Amniotic stem cell (primary cell): Measurements from ENCODE around the gene KIN.
"Not testable (repeated sequence)": the region's sequence is repeated elsewhere in the genome, so short reads cannot be mapped to it uniquely, and the experiment has no call there.

ENCODE experiments used
- DNase-seq: peaks from one replicate; lab custom pipeline; 2025; lab: John Stamatoyannopoulos, UW

KIN gene

GRCh38 chr10:7734821-7735220, 53.0 kb downstream of the KIN start:
- DNase-seq: no peak

GRCh38 chr10:7722927-7723529, 64.8 kb downstream of the KIN start:
- no peak for DNase-seq

GRCh38 chr10:7720478-7720877, 67.3 kb downstream of the KIN start:
- no peak for DNase-seq

- DNase-seq: no peak
These were observed 69.1 kb downstream of the KIN start for GRCh38 chr10:7718685-7719084.

GRCh38 chr10:7717767-7718166, 70.0 kb downstream of the KIN start:
- no peak for DNase-seq

GRCh38 chr10:7715515-7715914, 72.3 kb downstream of the KIN start:
- DNase-seq: no peak

GRCh38 chr10:7711075-7711474, 76.7 kb downstream of the KIN start:
- not testable (repeated sequence) for DNase-seq

- no peak for DNase-seq
These were observed 77.3 kb downstream of the KIN start for GRCh38 chr10:7710446-7710845.

- DNase-seq: no peak
These were observed 79.0 kb downstream of the KIN start for GRCh38 chr10:7708832-7709231.

- DNase-seq: no peak
These were observed 79.8 kb downstream of the KIN start for GRCh38 chr10:7707858-7708622.

GRCh38 chr10:7707102-7707501, 80.7 kb downstream of the KIN start:
- DNase-seq: no peak

DNA sequence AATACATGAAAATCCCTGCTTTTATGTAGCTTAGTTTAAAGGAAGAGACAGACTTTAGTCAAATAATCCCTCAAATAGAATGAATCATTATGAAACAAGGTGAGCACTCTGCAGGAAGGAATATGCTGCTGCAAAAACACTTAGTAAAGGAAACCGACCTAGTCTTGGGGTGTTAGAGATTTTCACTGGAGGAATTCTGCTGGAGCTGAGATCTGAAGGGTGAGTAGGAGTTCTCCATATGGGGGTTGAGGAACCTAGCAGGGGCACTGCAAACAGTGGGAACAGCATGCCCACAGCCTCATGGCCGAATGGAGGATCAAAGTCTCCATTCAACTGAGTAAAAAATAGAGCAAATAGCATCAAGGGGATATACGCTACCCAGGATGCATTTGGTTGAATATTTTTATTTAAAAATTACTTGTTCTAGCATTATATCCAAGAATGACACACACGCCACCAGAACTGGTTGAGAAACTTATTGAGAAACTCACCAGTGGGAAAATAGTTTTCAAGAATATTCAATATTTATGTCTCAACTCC, 81.2 kb downstream of the KIN start:
- DNase-seq: no peak

- DNase-seq: no peak
These were observed 82.5 kb downstream of the KIN start for GRCh38 chr10:7705341-7705740.

GRCh38 chr10:7704071-7705016, 83.4 kb downstream of the KIN start:
- DNase-seq: no peak

- no peak for DNase-seq
These were observed 84.7 kb downstream of the KIN start, which contains the start of gene ITIH2 for GRCh38 chr10:7703140-7703539. TSS of gene ITIH2 (plus strand) at chr10:7703316. CDS start at chr10:7703435, 119 bp downstream.

DNA sequence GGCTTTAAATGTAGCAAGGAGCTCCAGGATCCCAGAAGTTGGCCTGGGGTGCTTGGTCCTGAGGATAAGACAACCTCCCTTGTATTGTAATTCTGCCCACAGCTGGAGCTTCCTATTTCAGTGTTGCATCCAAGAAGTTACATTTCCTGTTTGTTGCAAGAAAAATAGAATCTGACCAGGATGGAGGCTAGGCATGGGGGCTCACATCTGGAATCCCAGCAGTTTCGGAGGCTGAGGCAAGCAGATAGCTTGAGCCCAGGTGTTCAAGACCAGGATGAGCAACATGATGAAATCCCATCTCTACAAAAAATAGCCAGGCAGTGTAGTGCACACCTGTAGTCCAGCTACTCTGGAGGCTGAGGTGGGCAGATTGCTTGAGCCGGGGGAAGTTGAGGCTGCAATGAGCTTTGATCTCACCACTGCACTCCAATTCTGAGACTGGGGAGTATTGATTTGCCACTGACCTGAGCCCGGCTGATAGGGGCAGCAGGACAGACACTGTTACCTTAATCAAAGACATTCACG, 85.4 kb downstream of the KIN start:
- DNase-seq: no peak

- DNase-seq: no peak
These were observed 86.5 kb downstream of the KIN start for GRCh38 chr10:7701158-7701742.
